NCI-H69 (cell line): Measurements from ENCODE around the gene RPL13.

Experiments
- DNase-seq: peaks from one replicate; lab custom pipeline; 2025; lab: John Stamatoyannopoulos, UW

RPL13 gene

GRCh38 chr16:89545044-89545830 lies 15.2 kb upstream of the RPL13 start:
- DNase-seq = no peak

GRCh38 chr16:89545831-89546574 lies 14.5 kb upstream of the RPL13 start:
- DNase-seq = no peak

GRCh38 chr16:89546781-89547180 lies 13.7 kb upstream of the RPL13 start:
- no peak for DNase-seq

- DNase-seq = no peak
These were observed 13.2 kb upstream of the RPL13 start for GRCh38 chr16:89547291-89547690.

GRCh38 chr16:89547860-89548259 lies 12.6 kb upstream of the RPL13 start:
- DNase-seq = no peak

- DNase-seq = no peak
These were observed 12.0 kb upstream of the RPL13 start for GRCh38 chr16:89548344-89549006.

GRCh38 chr16:89549007-89549700 lies 11.3 kb upstream of the RPL13 start:
- DNase-seq = no peak

GRCh38 chr16:89550421-89551007 lies 10.0 kb upstream of the RPL13 start:
- DNase-seq = no peak

GRCh38 chr16:89552329-89552728 lies 8.2 kb upstream of the RPL13 start:
- no peak for DNase-seq

GRCh38 chr16:89552913-89553312 lies 7.6 kb upstream of the RPL13 start:
- no peak for DNase-seq

- DNase-seq = no peak
These were observed 6.7 kb upstream of the RPL13 start for GRCh38 chr16:89553733-89554132.

- DNase-seq = no peak
These were observed 6.1 kb upstream of the RPL13 start for GRCh38 chr16:89554343-89554742.

- no peak for DNase-seq
These were observed 5.2 kb upstream of the RPL13 start for GRCh38 chr16:89555265-89555664.

- no peak for DNase-seq
These were observed 4.7 kb upstream of the RPL13 start for GRCh38 chr16:89555780-89556179.

- peak; percentile 40 for DNase-seq
These were observed 3.5 kb upstream of the RPL13 start for GRCh38 chr16:89556750-89557689.

GRCh38 chr16:89557690-89558490 lies 2.6 kb upstream of the RPL13 start:
- DNase-seq = no peak

GRCh38 chr16:89561142-89561883 lies 831 bp downstream of the RPL13 start:
- no peak for DNase-seq

- no peak for DNase-seq
These were observed 1.6 kb downstream of the RPL13 start for GRCh38 chr16:89561884-89562599.

GRCh38 chr16:89562939-89563338 lies 2.5 kb downstream of the RPL13 start:
- DNase-seq = no peak
